Stimulated activated naive CD8-positive, alpha-beta T cell treated with anti-CD3 and anti-CD28 coated beads, Interleukin-15, Interleukin-2, amounts not matched to agents 100 ng/mL and 50 ng/mL, for 24 hours (primary cell): ENCODE data around the gene RPTOR.

Experiments used
- H3K27ac Mint-ChIP-seq: one replicate; pipeline ENCODE4 v1.8.0; 2021; ENCODE audit warnings: mild to moderate bottlenecking, mixed read lengths
- H3K27me3 Mint-ChIP-seq: one replicate; pipeline ENCODE4 v1.8.0; 2021; ENCODE audit warnings: mixed read lengths
- H3K36me3 Mint-ChIP-seq: one replicate; pipeline ENCODE4 v1.8.0; 2021; ENCODE audit warnings: low read depth, mixed read lengths
- H3K4me1 Mint-ChIP-seq: one replicate; pipeline ENCODE4 v1.8.0; 2021; ENCODE audit warnings: low read depth, mixed read lengths
- H3K4me3 Mint-ChIP-seq: one replicate; pipeline ENCODE4 v1.8.0; 2021; ENCODE audit warnings: mild to moderate bottlenecking, mixed read lengths
- H3K9me3 Mint-ChIP-seq: one replicate; pipeline ENCODE4 v1.8.0; 2021; ENCODE audit warnings: mixed read lengths

The RPTOR gene

GRCh38 chr17:81002013-81002384, 457.4 kb downstream of the RPTOR start:
- Mint-ChIP-seq H3K9me3 (no peaks in the 10 kb centered on the region), H3K27ac (no peak overlapping the region), H3K4me1 (peaks cover 19% of the 10 kb centered on the region), H3K36me3 (peaks cover 7% of the 10 kb centered on the region), H3K27me3 (peaks cover 34% of the 10 kb centered on the region), H3K4me3 (no peak overlapping the region)

GRCh38 chr17:81002409-81003361, 458.0 kb downstream of the RPTOR start:
- no peak overlapping the region for H3K27ac Mint-ChIP-seq
- peaks cover 7% of the 10 kb centered on the region for H3K36me3 Mint-ChIP-seq
- H3K4me3 Mint-ChIP-seq, result no peak overlapping the region
- no peaks in the 10 kb centered on the region for H3K9me3 Mint-ChIP-seq
- peaks cover 19% of the 10 kb centered on the region for H3K4me1 Mint-ChIP-seq
- H3K27me3 Mint-ChIP-seq, result peaks cover 34% of the 10 kb centered on the region

- Mint-ChIP-seq H3K4me3 (no peak overlapping the region), H3K9me3 (no peaks in the 10 kb centered on the region), H3K27me3 (peaks cover 34% of the 10 kb centered on the region), H3K4me1 (peaks cover 19% of the 10 kb centered on the region), H3K36me3 (peaks cover 4% of the 10 kb centered on the region), H3K27ac (no peak overlapping the region)
Measured at GRCh38 chr17:81003711-81004475, 459.3 kb downstream of the RPTOR start.

GRCh38 chr17:81006891-81007290, 462.3 kb downstream of the RPTOR start:
- no peak overlapping the region for H3K4me3 Mint-ChIP-seq
- peaks cover 34% of the 10 kb centered on the region for H3K27me3 Mint-ChIP-seq
- peaks cover 19% of the 10 kb centered on the region for H3K4me1 Mint-ChIP-seq
- H3K36me3 Mint-ChIP-seq, result peaks cover 3% of the 10 kb centered on the region
- no peak overlapping the region for H3K27ac Mint-ChIP-seq
- H3K9me3 Mint-ChIP-seq, result peaks cover 7% of the 10 kb centered on the region

- H3K27me3 Mint-ChIP-seq, result peaks cover 24% of the 10 kb centered on the region
- H3K36me3 Mint-ChIP-seq, result peaks cover 3% of the 10 kb centered on the region
- H3K4me1 Mint-ChIP-seq, result peaks cover 13% of the 10 kb centered on the region
- H3K9me3 Mint-ChIP-seq, result peaks cover 7% of the 10 kb centered on the region
- no peak overlapping the region for H3K4me3 Mint-ChIP-seq
- H3K27ac Mint-ChIP-seq, result no peak overlapping the region
Measured at GRCh38 chr17:81008140-81008539, 463.5 kb downstream of the RPTOR start.

- H3K4me3 Mint-ChIP-seq, result no peak overlapping the region
- peaks cover 6% of the 10 kb centered on the region for H3K4me1 Mint-ChIP-seq
- H3K9me3 Mint-ChIP-seq, result peaks cover 7% of the 10 kb centered on the region
- H3K36me3 Mint-ChIP-seq, result peaks cover 3% of the 10 kb centered on the region
- H3K27ac Mint-ChIP-seq, result no peak overlapping the region
- H3K27me3 Mint-ChIP-seq, result peaks cover 17% of the 10 kb centered on the region
Measured at GRCh38 chr17:81009136-81009535, 464.5 kb downstream of the RPTOR start.

GRCh38 chr17:81010935-81011334, 466.3 kb downstream of the RPTOR start:
- Mint-ChIP-seq H3K9me3 (peaks cover 11% of the 10 kb centered on the region), H3K36me3 (peaks cover 3% of the 10 kb centered on the region), H3K4me1 (no peaks in the 10 kb centered on the region), H3K27ac (no peak overlapping the region), H3K4me3 (no peak overlapping the region), H3K27me3 (peaks cover 10% of the 10 kb centered on the region)

- peaks cover under 1% of the 10 kb centered on the region for H3K27me3 Mint-ChIP-seq
- H3K4me1 Mint-ChIP-seq, result no peaks in the 10 kb centered on the region
- H3K36me3 Mint-ChIP-seq, result peaks cover 3% of the 10 kb centered on the region
- no peak overlapping the region for H3K27ac Mint-ChIP-seq
- peaks cover 15% of the 10 kb centered on the region for H3K9me3 Mint-ChIP-seq
- H3K4me3 Mint-ChIP-seq, result no peak overlapping the region
Measured at GRCh38 chr17:81011951-81012350, 467.3 kb downstream of the RPTOR start.

- Mint-ChIP-seq H3K4me1 (peaks cover 3% of the 10 kb centered on the region), H3K27me3 (no peaks in the 10 kb centered on the region), H3K27ac (no peak overlapping the region), H3K36me3 (peaks cover 3% of the 10 kb centered on the region), H3K4me3 (no peak overlapping the region), H3K9me3 (peaks cover 16% of the 10 kb centered on the region)
Measured at GRCh38 chr17:81012574-81013447, 468.2 kb downstream of the RPTOR start.

- H3K4me1 Mint-ChIP-seq, result peaks cover 12% of the 10 kb centered on the region
- no peak overlapping the region for H3K27ac Mint-ChIP-seq
- no peak overlapping the region for H3K4me3 Mint-ChIP-seq
- H3K9me3 Mint-ChIP-seq, result peaks cover 16% of the 10 kb centered on the region
- peaks cover 3% of the 10 kb centered on the region for H3K36me3 Mint-ChIP-seq
- no peaks in the 10 kb centered on the region for H3K27me3 Mint-ChIP-seq
Measured at GRCh38 chr17:81013642-81014041, 469.0 kb downstream of the RPTOR start.

GRCh38 chr17:81015136-81015535, 470.5 kb downstream of the RPTOR start:
- no peak overlapping the region for H3K27ac Mint-ChIP-seq
- H3K9me3 Mint-ChIP-seq, result peaks cover 16% of the 10 kb centered on the region
- H3K4me1 Mint-ChIP-seq, result peaks cover 21% of the 10 kb centered on the region
- H3K36me3 Mint-ChIP-seq, result peaks cover 3% of the 10 kb centered on the region
- H3K27me3 Mint-ChIP-seq, result no peaks in the 10 kb centered on the region
- no peak overlapping the region for H3K4me3 Mint-ChIP-seq
